ENCODE data around the gene LYSET. TPM values are rescaled to one million over a fixed set of nuclear protein-coding genes. Genes with fewer than 3 reads are reported as not detected.
"Not testable (repeated sequence)": the region's sequence is repeated elsewhere in the genome, so short reads cannot be mapped to it uniquely, and the experiment has no call there.

Gene LYSET
- total RNA-seq: 10 to 100 TPM in 2 of 4 donors, 1 to 10 TPM in 2; 6.5 to 11.7 (median 9.3) TPM

GRCh38 chr14:93184391-93185348 lies at the start of gene LYSET, which contains the start of gene MOAP1:
Gene LYSET (plus strand): TSS chr14:93185317. CDS start chr14:93185406, 89 bp downstream.
Gene MOAP1 (minus strand): TSS chr14:93184897. CDS start chr14:93184242, 655 bp downstream.
- WGBS, 2 donors: 0 to 2% methylated on average over 36 to 39 of the region's 124 CpGs
- H3K36me3 ChIP-seq: peaks cover 0 to 43% (median 6%) of the 10 kb centered on the region in 3 donors

GRCh38 chr14:93135399-93135798 lies 49.7 kb upstream of the LYSET start:
- no peak overlapping the region for H3K27ac ChIP-seq
- DNase-seq (ENCODE audit: low spot score in 2 of 2): no peak
- no peak overlapping the region for H3K4me3 ChIP-seq
- H3K27me3 ChIP-seq: no peaks in the 10 kb centered on the region
- no peak for TF ChIP-seq CTCF (IDR thresholded peaks at IDR 0.05)
- TF ChIP-seq POLR2A (IDR thresholded peaks at IDR 0.05): no peak
- TF ChIP-seq EP300 (IDR thresholded peaks at IDR 0.05): no peak
- H3K9me3 ChIP-seq: no peaks in the 10 kb centered on the region
- H3K36me3 ChIP-seq: no peaks in the 10 kb centered on the region
- peaks cover 0 to 13% (median 0%) of the 10 kb centered on the region in 4 donors for H3K4me1 ChIP-seq
- WGBS, 2 donors: 74 to 90% methylated on average over 5 of the region's 5 CpGs

More at GRCh38 chr14:93184391-93185348, at the start of gene LYSET, which contains the start of gene MOAP1:
- Histone ChIP-seq H3K4me1 (peaks cover 0 to 34% (median 19%) of the 10 kb centered on the region in 4 donors), H3K4me3 (peak within 1 kb of the TSS; percentile 72 to 98 (median 89)), H3K27ac (peak within 1 kb of the TSS; percentile 69 to 98 (median 96)), H3K9me3 (no peaks in the 10 kb centered on the region), H3K27me3 (no peaks in the 10 kb centered on the region)
- TF ChIP-seq POLR2A (IDR thresholded peaks at IDR 0.05) (peak; percentile 24 to 83), CTCF (IDR thresholded peaks at IDR 0.05) (peak in 4 of 5 experiments; percentile 10 to 58 (median 32)), EP300 (IDR thresholded peaks at IDR 0.05) (peak in 1 of 2 donors; percentile 87)
- peak; percentile 68 to 73 for DNase-seq (ENCODE audit: low spot score in 2 of 2)

- H3K9me3 ChIP-seq: no peaks in the 10 kb centered on the region
- peaks cover 0 to 13% (median 0%) of the 10 kb centered on the region in 4 donors for H3K4me1 ChIP-seq
- no peak overlapping the region for H3K4me3 ChIP-seq
- H3K27ac ChIP-seq: no peak overlapping the region
- TF ChIP-seq CTCF (IDR thresholded peaks at IDR 0.05): no peak
- TF ChIP-seq POLR2A (IDR thresholded peaks at IDR 0.05): no peak
- no peak for TF ChIP-seq EP300 (IDR thresholded peaks at IDR 0.05)
- H3K36me3 ChIP-seq: no peaks in the 10 kb centered on the region
- DNase-seq (ENCODE audit: low spot score in 2 of 2): no peak
- H3K27me3 ChIP-seq: no peaks in the 10 kb centered on the region
- 75 to 76% methylated on average over 8 of the region's 8 CpGs for WGBS, 2 donors
Measured at GRCh38 chr14:93136009-93136408, 49.1 kb upstream of the LYSET start.

- H3K36me3 ChIP-seq; DNase-seq (ENCODE audit: low spot score in 2 of 2); H3K9me3 ChIP-seq; H3K27ac ChIP-seq; H3K4me3 ChIP-seq; H3K27me3 ChIP-seq: not testable (repeated sequence)
- WGBS, 2 donors: 74 to 79% methylated on average over 13 of the region's 13 CpGs
- H3K4me1 ChIP-seq: peaks cover 0 to 13% (median 0%) of the 10 kb centered on the region in 4 donors
Measured at GRCh38 chr14:93136508-93136907, 48.6 kb upstream of the LYSET start.

- H3K36me3 ChIP-seq: no peaks in the 10 kb centered on the region
- no peaks in the 10 kb centered on the region for H3K9me3 ChIP-seq
- H3K4me3 ChIP-seq: no peak overlapping the region
- H3K27ac ChIP-seq: no peak overlapping the region
- peaks cover 0 to 3% (median 0%) of the 10 kb centered on the region in 4 donors for H3K4me1 ChIP-seq
- no peak for DNase-seq (ENCODE audit: low spot score in 2 of 2)
- 43 to 58% methylated on average over 13 to 17 of the region's 17 CpGs for WGBS, 2 donors
- TF ChIP-seq CTCF (IDR thresholded peaks at IDR 0.05): no peak
- TF ChIP-seq POLR2A (IDR thresholded peaks at IDR 0.05): no peak
- TF ChIP-seq EP300 (IDR thresholded peaks at IDR 0.05): no peak
- H3K27me3 ChIP-seq: no peaks in the 10 kb centered on the region
Measured at GRCh38 chr14:93137864-93138263, 47.3 kb upstream of the LYSET start.

Measured in tibial nerve (tissue), 4 donors.